ENCODE measurements around the gene ARL11.

The ARL11 gene

GRCh38 chr13:49646688-49647087 lies 18.4 kb downstream of the ARL11 start:
- DNase-seq (ENCODE audit: low read depth in 1 of 2, low spot score in 1 of 2) = no peak

- DNase-seq (ENCODE audit: low read depth in 1 of 2, low spot score in 1 of 2) = no peak
Measured at GRCh38 chr13:49649244-49649962, 21.1 kb downstream of the ARL11 start.

- no peak for DNase-seq (ENCODE audit: low read depth in 1 of 2, low spot score in 1 of 2)
Measured at GRCh38 chr13:49649963-49650312, 21.6 kb downstream of the ARL11 start.

GRCh38 chr13:49651570-49652354 lies 23.5 kb downstream of the ARL11 start:
- DNase-seq (ENCODE audit: low read depth in 1 of 2, low spot score in 1 of 2) = no peak

- no peak for DNase-seq (ENCODE audit: low read depth in 1 of 2, low spot score in 1 of 2)
Measured at GRCh38 chr13:49652355-49653305, 24.3 kb downstream of the ARL11 start.

- DNase-seq (ENCODE audit: low read depth in 1 of 2, low spot score in 1 of 2) = no peak
Measured at GRCh38 chr13:49653478-49653877, 25.2 kb downstream of the ARL11 start.

- no peak for DNase-seq (ENCODE audit: low read depth in 1 of 2, low spot score in 1 of 2)
Measured at GRCh38 chr13:49654011-49654410, 25.7 kb downstream of the ARL11 start.

- no peak for DNase-seq (ENCODE audit: low read depth in 1 of 2, low spot score in 1 of 2)
Measured at GRCh38 chr13:49655906-49656305, 27.6 kb downstream of the ARL11 start.

GRCh38 chr13:49657241-49657641 lies 28.9 kb downstream of the ARL11 start:
- DNase-seq (ENCODE audit: low read depth in 1 of 2, low spot score in 1 of 2) = no peak

GRCh38 chr13:49664606-49665005 lies 36.3 kb downstream of the ARL11 start:
- no peak for DNase-seq (ENCODE audit: low read depth in 1 of 2, low spot score in 1 of 2)

- no peak for DNase-seq (ENCODE audit: low read depth in 1 of 2, low spot score in 1 of 2)
Measured at GRCh38 chr13:49667773-49668172, 39.5 kb downstream of the ARL11 start.

GRCh38 chr13:49669735-49670309 lies 41.5 kb downstream of the ARL11 start:
- DNase-seq (ENCODE audit: low read depth in 1 of 2, low spot score in 1 of 2) = no peak

GRCh38 chr13:49670828-49671227 lies 42.5 kb downstream of the ARL11 start:
- no peak for DNase-seq (ENCODE audit: low read depth in 1 of 2, low spot score in 1 of 2)

GRCh38 chr13:49676581-49677298 lies 48.4 kb downstream of the ARL11 start:
- DNase-seq (ENCODE audit: low read depth in 1 of 2, low spot score in 1 of 2) = no peak

- no peak for DNase-seq (ENCODE audit: low read depth in 1 of 2, low spot score in 1 of 2)
Measured at GRCh38 chr13:49678191-49678914, 50.0 kb downstream of the ARL11 start.

- DNase-seq (ENCODE audit: low read depth in 1 of 2, low spot score in 1 of 2) = no peak
Measured at GRCh38 chr13:49679246-49679645, 50.9 kb downstream of the ARL11 start.

- no peak for DNase-seq (ENCODE audit: low read depth in 1 of 2, low spot score in 1 of 2)
Measured at GRCh38 chr13:49681842-49682435, 53.6 kb downstream of the ARL11 start.

Measured in activated T-helper 1 cell treated with anti-CD3 and anti-CD28 coated beads, Interleukin-2, amount 50 U/mL, for 16 hours (primary cell).